PC-3 (cell line): Measurements from ENCODE around the gene PLD1. TPM values are rescaled to one million over a fixed set of nuclear protein-coding genes. Genes with fewer than 3 reads are reported as not detected.

Experiments used
- ATAC-seq: fragments of 200-7000 bp; cut with Tn5 transposase; 2 replicates; pipeline ENCODE4 v1.9.1; 2020; ENCODE audit warnings: mild to moderate bottlenecking, moderate library complexity
- BruUV-seq: library from RNA; stranded (reverse); fragments of 400-500 nt; replicated peaks from 2 replicates; lab custom pipeline; 2021; lab: Mats Ljungman, UMichigan
- CTCF ChIA-PET: fragments of 300-600 bp; sonication (Branson Sonifier 250); formaldehyde crosslinking; loops from one replicate; lab custom pipeline; 2022; ENCODE audit warnings: antibody characterized with exemption; lab: Charles Lee
- POLR2A ChIA-PET: fragments of 300-600 bp; sonication (Branson Sonifier 250); formaldehyde crosslinking; loops from one replicate; lab custom pipeline; 2022; ENCODE audit warnings: antibody characterized with exemption; ENCODE audit not compliant: unreplicated experiment; lab: Charles Lee
- DNase-seq: peaks from one replicate; pipeline ENCODE4 v3.0.0-alpha.2; 2015
- H2AFZ ChIP-seq: fragments of 300-600 bp; sonication (generic); 2 replicates; pipeline ENCODE4 v1.6.0; 2016; ENCODE audit warnings: antibody characterized with exemption, low read length
- H3F3A ChIP-seq: fragments of 300-600 bp; sonication (generic); one replicate; pipeline ENCODE4 v1.6.0; 2017; ENCODE audit warnings: antibody characterized with exemption, low read length, control low read depth, mild to moderate bottlenecking; ENCODE audit not compliant: unreplicated experiment
- H3K27ac ChIP-seq: fragments of 300-600 bp; sonication (generic); 2 replicates; pipeline ENCODE4 v1.5.1; 2016; ENCODE audit warnings: mild to moderate bottlenecking, low read length
- H3K27me3 ChIP-seq: fragments of 300-600 bp; sonication (generic); 2 replicates; pipeline ENCODE4 v1.6.1; 2016; ENCODE audit warnings: low read length, mixed read lengths
- H3K36me3 ChIP-seq: fragments of 300-600 bp; sonication (generic); 2 replicates; pipeline ENCODE4 v1.6.1; 2016; ENCODE audit warnings: low read depth, mixed run types, low read length, mixed read lengths
- H3K4me1 ChIP-seq: fragments of 300-600 bp; sonication (generic); 2 replicates; pipeline ENCODE4 v1.5.1; 2016; ENCODE audit warnings: low read length; ENCODE audit not compliant: insufficient read depth
- H3K4me2 ChIP-seq: fragments of 300-600 bp; sonication (generic); 2 replicates; pipeline ENCODE4 v1.6.0; 2016; ENCODE audit warnings: low read length
- H3K4me3 ChIP-seq: fragments of 300-600 bp; sonication (generic); 2 replicates; pipeline ENCODE4 v1.5.1; 2016; ENCODE audit warnings: mild to moderate bottlenecking, low read length, mixed read lengths
- H3K79me2 ChIP-seq: fragments of 300-600 bp; sonication (generic); 2 replicates; pipeline ENCODE4 v1.6.1; 2017; ENCODE audit warnings: low read length, mixed read lengths
- H3K9ac ChIP-seq: fragments of 300-600 bp; sonication (generic); 2 replicates; pipeline ENCODE4 v1.6.0; 2016; ENCODE audit warnings: mild to moderate bottlenecking, low read length
- H3K9me2 ChIP-seq: fragments of 300-600 bp; sonication (generic); replicated peaks from 2 replicates; pipeline ENCODE4 v1.6.1; 2016; ENCODE audit warnings: mixed run types, low read length, mixed read lengths
- H3K9me3 ChIP-seq: fragments of 300-600 bp; sonication (generic); 2 replicates; pipeline ENCODE4 v1.6.1; 2016; ENCODE audit warnings: low read length, mixed read lengths
- H4K20me1 ChIP-seq: fragments of 300-600 bp; sonication (generic); 2 replicates; pipeline ENCODE4 v1.6.1; 2016; ENCODE audit warnings: low read length, mixed read lengths
- CTCF ChIP-seq: fragments of 300-600 bp; sonication (generic); conservative IDR thresholded peaks from 2 replicates; pipeline ENCODE4 v1.5.1; 2017; ENCODE audit warnings: antibody characterized with exemption, low read depth, mild to moderate bottlenecking, low read length
- EZH2 ChIP-seq: fragments of 300-600 bp; sonication (generic); IDR thresholded peaks from one replicate; pipeline ENCODE4 v1.6.1; 2017; ENCODE audit warnings: antibody characterized with exemption, mild to moderate bottlenecking, low read length; ENCODE audit not compliant: unreplicated experiment
- EZH2phosphoT487 ChIP-seq: fragments of 300-600 bp; sonication (generic); IDR thresholded peaks from 2 replicates; pipeline ENCODE4 v1.6.1; 2018; ENCODE audit warnings: mild to moderate bottlenecking, antibody characterized with exemption, low read length, borderline replicate concordance
- intact Hi-C: fragments of 100-400 bp; cut with micrococcal nuclease; formaldehyde crosslinking; loops from 2 replicates; pipeline ENCODE4 v1.9.0; 2023
- total RNA-seq: library from RNA; depleted of rRNA; stranded (reverse); fragments of >200 nt; gene quantifications from 2 replicates; pipeline ENCODE4 v1.2.3, GENCODE V29; 2014

PLD1 gene
- total RNA-seq, 1 experiment from 2014 or later, result 7.3 TPM

- ChIA-PET CTCF (no interaction called here), POLR2A (no interaction called here)
- no peak overlapping the region for H3K27ac ChIP-seq
- ATAC-seq, result no peak
- H2AFZ ChIP-seq, result no peak overlapping the region
- H3K79me2 ChIP-seq, result no peaks in the 10 kb centered on the region
- H3K27me3 ChIP-seq, result no peaks in the 10 kb centered on the region
- no peak for TF ChIP-seq EZH2
- TF ChIP-seq CTCF, result no peak
- no peak for TF ChIP-seq EZH2phosphoT487
- intact Hi-C loops, result no loop called here
- no peaks in the 10 kb centered on the region for H3K36me3 ChIP-seq
- H3K4me1 ChIP-seq, result no peaks in the 10 kb centered on the region
- no peaks in the 10 kb centered on the region for H3K9me3 ChIP-seq
- no peaks in the 10 kb centered on the region for H3K9me2 ChIP-seq
- no TSS peak for BruUV-seq
- H3K4me2 ChIP-seq, result no peak overlapping the region
- no peak overlapping the region for H3K9ac ChIP-seq
- H4K20me1 ChIP-seq, result no peaks in the 10 kb centered on the region
- no peak for DNase-seq
- no peak overlapping the region for H3K4me3 ChIP-seq
- no peaks in the 10 kb centered on the region for H3F3A ChIP-seq
Measured at GRCh38 chr3:171643033-171643432, 167.2 kb downstream of the PLD1 start.

- no peak overlapping the region for H3K4me3 ChIP-seq
- no peak overlapping the region for H3K9ac ChIP-seq
- no peak overlapping the region for H3K27ac ChIP-seq
- no peak for TF ChIP-seq EZH2phosphoT487
- TF ChIP-seq EZH2, result no peak
- TF ChIP-seq CTCF, result peak; percentile 43
- no peaks in the 10 kb centered on the region for H3F3A ChIP-seq
- H3K4me2 ChIP-seq, result no peak overlapping the region
- no TSS peak for BruUV-seq
- H3K79me2 ChIP-seq, result no peaks in the 10 kb centered on the region
- no peaks in the 10 kb centered on the region for H3K4me1 ChIP-seq
- no peak overlapping the region for H2AFZ ChIP-seq
- ATAC-seq (peak; percentile 45), DNase-seq (peak; percentile 17)
- intact Hi-C loops, result no loop called here
- no peaks in the 10 kb centered on the region for H3K9me3 ChIP-seq
- ChIA-PET CTCF (interaction anchor here (0.6 to 0.7 kb wide), 2 partner anchors 173 to 738 kb away, joined by 3 read pairs; no protein-coding TSS in a partner anchor), POLR2A (interaction anchor here (0.5 to 0.6 kb wide), 2 partner anchors 73 to 322 kb away, joined by 3 to 5 read pairs; no protein-coding TSS in a partner anchor)
- H3K9me2 ChIP-seq, result no peaks in the 10 kb centered on the region
- no peaks in the 10 kb centered on the region for H3K36me3 ChIP-seq
- H3K27me3 ChIP-seq, result no peaks in the 10 kb centered on the region
- H4K20me1 ChIP-seq, result no peaks in the 10 kb centered on the region
Measured at GRCh38 chr3:171640520-171641412, 169.5 kb downstream of the PLD1 start.

- no peaks in the 10 kb centered on the region for H4K20me1 ChIP-seq
- H3K9ac ChIP-seq, result no peak overlapping the region
- CTCF ChIA-PET, result no interaction called here
- ATAC-seq (no peak), DNase-seq (no peak)
- intact Hi-C loops, result no loop called here
- H3K4me1 ChIP-seq, result no peaks in the 10 kb centered on the region
- POLR2A ChIA-PET, result no interaction called here
- H3K79me2 ChIP-seq, result no peaks in the 10 kb centered on the region
- H3K36me3 ChIP-seq, result no peaks in the 10 kb centered on the region
- BruUV-seq, result no TSS peak
- TF ChIP-seq EZH2phosphoT487 (no peak), EZH2 (no peak), CTCF (no peak)
- no peak overlapping the region for H2AFZ ChIP-seq
- H3K9me2 ChIP-seq, result no peaks in the 10 kb centered on the region
- no peak overlapping the region for H3K4me2 ChIP-seq
- H3K27me3 ChIP-seq, result no peaks in the 10 kb centered on the region
- no peaks in the 10 kb centered on the region for H3F3A ChIP-seq
- no peak overlapping the region for H3K4me3 ChIP-seq
- no peak overlapping the region for H3K27ac ChIP-seq
- H3K9me3 ChIP-seq, result no peaks in the 10 kb centered on the region
Measured at GRCh38 chr3:171636666-171637065, 173.6 kb downstream of the PLD1 start.
